IMR-90 (cell line): ENCODE results near the gene SLC9A3. TPM values are rescaled to one million over a fixed set of nuclear protein-coding genes. Genes with fewer than 3 reads are reported as not detected.

ENCODE experiments used
- ATAC-seq: fragments of 200-7000 bp; cut with Tn5 transposase; 2 replicates; pipeline ENCODE4 v1.9.1; 2020; ENCODE audit warnings: low read depth, mild to moderate bottlenecking, moderate library complexity
- BruUV-seq: library from RNA; stranded (reverse); fragments of 400-500 nt; replicated peaks from 2 replicates; lab custom pipeline; 2021; lab: Mats Ljungman, UMichigan
- CTCF ChIA-PET: fragments of 300-600 bp; formaldehyde crosslinking; extraction: SDS; loops from one replicate; lab custom pipeline; 2021; ENCODE audit warnings: antibody characterized with exemption; lab: Yijun Ruan, JAX
- POLR2A ChIA-PET: fragments of 300-600 bp; sonication (Branson Sonifier 250); formaldehyde crosslinking; loops from one replicate; lab custom pipeline; 2022; ENCODE audit warnings: antibody characterized with exemption; ENCODE audit not compliant: unreplicated experiment; lab: Charles Lee
- DNase-seq: peaks from one replicate; pipeline ENCODE4 v3.0.0; 2013
- H2AFZ ChIP-seq: replicated peaks from 2 replicates; pipeline ENCODE3; 2013; ENCODE audit warnings: low read length, mild to moderate bottlenecking; ENCODE audit not compliant: poor library complexity
- H2AK5ac ChIP-seq: 2 replicates; pipeline ENCODE4 v1.6.1; 2013; ENCODE audit warnings: low read depth, low read length, inconsistent platforms
- H2AK9ac ChIP-seq: replicated peaks from 2 replicates; pipeline ENCODE3; 2013; ENCODE audit warnings: mild to moderate bottlenecking, low read depth, low read length, moderate library complexity; ENCODE audit not compliant: poor library complexity
- H2BK120ac ChIP-seq: 2 replicates; pipeline ENCODE4 v1.6.1; 2013; ENCODE audit warnings: low read depth, low read length, inconsistent platforms
- H2BK15ac ChIP-seq: 3 replicates; pipeline ENCODE4 v1.6.1; 2013; ENCODE audit warnings: low read depth, low read length, inconsistent platforms
- H2BK20ac ChIP-seq: 2 replicates; pipeline ENCODE4 v1.6.1; 2013; ENCODE audit warnings: low read depth, mild to moderate bottlenecking, inconsistent platforms, low read length, moderate library complexity
- H2BK5ac ChIP-seq: 2 replicates; pipeline ENCODE4 v1.6.1; 2013; ENCODE audit warnings: mild to moderate bottlenecking, low read depth, low read length, inconsistent platforms; ENCODE audit not compliant: poor library complexity, severe bottlenecking
- H3K14ac ChIP-seq: replicated peaks from 2 replicates; pipeline ENCODE4 v1.6.1; 2013; ENCODE audit warnings: low read depth, low read length, inconsistent platforms
- H3K18ac ChIP-seq: 2 replicates; pipeline ENCODE4 v1.6.1; 2013; ENCODE audit warnings: low read depth, low read length, control low read depth
- H3K23ac ChIP-seq: 2 replicates; pipeline ENCODE4 v1.6.1; 2013; ENCODE audit warnings: low read depth, low read length, inconsistent platforms
- H3K27ac ChIP-seq: 2 replicates; pipeline ENCODE4 v1.5.1; 2013; ENCODE audit warnings: mild to moderate bottlenecking, control low read depth, low read length; ENCODE audit not compliant: insufficient read depth
- H3K27me3 ChIP-seq: 2 replicates; pipeline ENCODE4 v1.6.1; 2013; ENCODE audit warnings: low read length; ENCODE audit not compliant: control insufficient read depth, insufficient read depth
- H3K36me3 ChIP-seq: 2 replicates; pipeline ENCODE4 v1.6.1; 2013; ENCODE audit warnings: low read length, mixed read lengths; ENCODE audit not compliant: control insufficient read depth, insufficient read depth
- H3K4ac ChIP-seq: 2 replicates; pipeline ENCODE4 v1.6.1; 2013; ENCODE audit warnings: low read depth, low read length, inconsistent platforms
- H3K4me1 ChIP-seq: 2 replicates; pipeline ENCODE4 v1.6.1; 2013; ENCODE audit warnings: low read length, mixed read lengths; ENCODE audit not compliant: control insufficient read depth, insufficient read depth
- H3K4me2 ChIP-seq: 2 replicates; pipeline ENCODE4 v1.6.1; 2013; ENCODE audit warnings: low read depth, mild to moderate bottlenecking, control low read depth, low read length, moderate library complexity
- H3K4me3 ChIP-seq: 2 replicates; pipeline ENCODE4 v1.5.1; 2013; ENCODE audit warnings: low read depth, mild to moderate bottlenecking, control low read depth, low read length, moderate library complexity; ENCODE audit not compliant: insufficient read depth
- H3K56ac ChIP-seq: 2 replicates; pipeline ENCODE4 v1.6.1; 2013; ENCODE audit warnings: low read length, inconsistent platforms; ENCODE audit not compliant: insufficient read depth; ENCODE audit errors: extremely low read depth
- H3K79me1 ChIP-seq, 2 experiments: 2 replicates each; pipeline ENCODE4 v1.6.1; 2013; ENCODE audit warnings: low read length in 2 of 2, inconsistent platforms in 1 of 2, low read depth in 1 of 2
- H3K9ac ChIP-seq: 2 replicates; pipeline ENCODE4 v1.6.1; 2013; ENCODE audit warnings: low read depth, low read length, control low read depth
- H3K9me1 ChIP-seq: 2 replicates; pipeline ENCODE4 v1.6.1; 2013; ENCODE audit warnings: low read length, inconsistent platforms; ENCODE audit not compliant: insufficient read depth
- H3K9me3 ChIP-seq: 2 replicates; pipeline ENCODE4 v1.6.1; 2013; ENCODE audit warnings: low read length; ENCODE audit not compliant: control insufficient read depth, insufficient read depth
- H4K20me1 ChIP-seq: 2 replicates; pipeline ENCODE4 v1.6.1; 2013; ENCODE audit warnings: low read length, inconsistent platforms; ENCODE audit not compliant: insufficient read depth
- H4K5ac ChIP-seq: 2 replicates; pipeline ENCODE4 v1.6.1; 2013; ENCODE audit warnings: mild to moderate bottlenecking, low read depth, low read length, control low read depth
- H4K8ac ChIP-seq, 2 experiments: 2 replicates each; pipeline ENCODE4 v1.6.1; 2013; ENCODE audit warnings: low read depth in 2 of 2, low read length in 2 of 2, control low read depth in 1 of 2, inconsistent platforms in 1 of 2
- H4K91ac ChIP-seq: 2 replicates; pipeline ENCODE4 v1.6.1; 2013; ENCODE audit warnings: low read depth, low read length, inconsistent platforms; ENCODE audit not compliant: insufficient read depth
- BHLHE40 ChIP-seq: fragments of 150-350 bp; IDR thresholded peaks from 2 replicates; pipeline ENCODE4 v1.6.1; 2016; ENCODE audit warnings: mild to moderate bottlenecking, low read depth, low read length
- CEBPB ChIP-seq: IDR thresholded peaks from 2 replicates; pipeline ENCODE4 v1.6.1; 2012; ENCODE audit warnings: low read depth, low read length, improper control_type of control experiment
- CHD1 ChIP-seq: IDR thresholded peaks from 2 replicates; pipeline ENCODE4 v1.6.1; 2012; ENCODE audit warnings: low read depth, low read length, improper control_type of control experiment
- FOS ChIP-seq: fragments of 150-350 bp; IDR thresholded peaks from 2 replicates; pipeline ENCODE4 v1.6.1; 2016; ENCODE audit warnings: low read depth, low read length
- MAZ ChIP-seq: IDR thresholded peaks from 2 replicates; pipeline ENCODE4 v1.6.1; 2012; ENCODE audit warnings: low read depth, mild to moderate bottlenecking, low read length, improper control_type of control experiment, moderate library complexity, borderline replicate concordance
- MXI1 ChIP-seq: IDR thresholded peaks from 2 replicates; pipeline ENCODE4 v1.6.1; 2012; ENCODE audit warnings: low read depth, mild to moderate bottlenecking, low read length, moderate library complexity, borderline replicate concordance
- RCOR1 ChIP-seq: IDR thresholded peaks from 2 replicates; pipeline ENCODE4 v1.6.1; 2012; ENCODE audit warnings: mild to moderate bottlenecking, low read length, improper control_type of control experiment; ENCODE audit not compliant: insufficient replicate concordance
- WGBS, 2 experiments: methylation state at CpG; one replicate each; pipeline versions ENCODE4 v1.1.5 to v1.1.7; 2013; ENCODE audit warnings: missing lambda C conversion rate in 2 of 2; ENCODE audit not compliant: insufficient read length in 1 of 2; ENCODE audit errors: extremely low coverage in 2 of 2; 5-methylcytosine and 5-hydroxymethylcytosine counted together
- dilution Hi-C: fragments of 300-500 bp; cut with HindIII; formaldehyde crosslinking; loops from one replicate; pipeline ENCODE4 v1.14.3; 2018; ENCODE audit warnings: low sequenced_read_pairs; ENCODE audit not compliant: unreplicated experiment
- in situ Hi-C: fragments of 300-500 bp; cut with MboI; formaldehyde crosslinking; loops from 3 replicates; pipeline ENCODE4 v1.14.3; 2019; ENCODE audit warnings: low sequenced_read_pairs, inconsistent platforms, mixed read lengths
- intact Hi-C: fragments of 100-400 bp; cut with micrococcal nuclease; formaldehyde crosslinking; loops from 2 replicates; pipeline ENCODE4 v1.10.0; 2022
- polyA plus RNA-seq, 3 experiments: library from polyadenylated mRNA; depleted of rRNA; stranded (reverse); fragments of >200 nt; gene quantifications; 2 replicates each; pipeline ENCODE4 v1.2.3, GENCODE V29; 2012; ENCODE audit warnings: low replicate concordance in 1 of 3
- total RNA-seq: library from RNA; depleted of rRNA; stranded (reverse); fragments of >200 nt; gene quantifications from 2 replicates; pipeline ENCODE4 v1.2.3, GENCODE V29; 2012

SLC9A3 gene
- total and polyA plus RNA-seq, 2 of the 4 experiments (the other 2 are of a cell fraction), result 0.72 to 1.5 TPM

- in situ Hi-C loops, result no loop called here
- H2BK15ac ChIP-seq, result no peak overlapping the region
- no peak overlapping the region for H2BK20ac ChIP-seq
- H3K4me3 ChIP-seq, result no peak overlapping the region
- CTCF ChIA-PET, result no interaction called here
- no peaks in the 10 kb centered on the region for H3K36me3 ChIP-seq
- H2AK9ac ChIP-seq, result no peak overlapping the region
- WGBS, 2 experiments, result 72% methylated on average over 28 of the region's 40 CpGs; no CpG with 5 or more reads in 1 of the 2 experiments
- H3K18ac ChIP-seq, result no peak overlapping the region
- H2AK5ac ChIP-seq, result no peak overlapping the region
- no peak overlapping the region for H4K91ac ChIP-seq
- no peak overlapping the region for H2BK5ac ChIP-seq
- no TSS peak for BruUV-seq
- intact Hi-C loops, result no loop called here
- H4K5ac ChIP-seq, result no peak overlapping the region
- dilution Hi-C loops, result no loop called here
- H3K56ac ChIP-seq, result no peak overlapping the region
- no peak overlapping the region for H4K8ac ChIP-seq
- no peak overlapping the region for H2BK120ac ChIP-seq
- H3K27ac ChIP-seq, result no peak overlapping the region
- H3K79me1 ChIP-seq, result no peaks in the 10 kb centered on the region
- H3K9me1 ChIP-seq, result no peaks in the 10 kb centered on the region
- no peak overlapping the region for H2AFZ ChIP-seq
- H3K14ac ChIP-seq, result no peak overlapping the region
- TF ChIP-seq CHD1 (no peak), RCOR1 (no peak), FOS (no peak), CEBPB (no peak), MXI1 (no peak), MAZ (no peak), BHLHE40 (no peak)
- H4K20me1 ChIP-seq, result no peaks in the 10 kb centered on the region
- H3K4me1 ChIP-seq, result no peaks in the 10 kb centered on the region
- POLR2A ChIA-PET, result no interaction called here
- no peak overlapping the region for H3K9ac ChIP-seq
- no peak for DNase-seq
- no peak overlapping the region for H3K4me2 ChIP-seq
- no peak for ATAC-seq
- H3K4ac ChIP-seq, result no peak overlapping the region
- H3K27me3 ChIP-seq, result peaks cover 58% of the 10 kb centered on the region
- no peak overlapping the region for H3K23ac ChIP-seq
- H3K9me3 ChIP-seq, result no peaks in the 10 kb centered on the region; the same call in 1 of the 2 replicates
Measured at GRCh38 chr5:497871-498509, 26.3 kb downstream of the SLC9A3 start.
